ENCODE results near the gene CPED1.

CPED1 gene

DNA sequence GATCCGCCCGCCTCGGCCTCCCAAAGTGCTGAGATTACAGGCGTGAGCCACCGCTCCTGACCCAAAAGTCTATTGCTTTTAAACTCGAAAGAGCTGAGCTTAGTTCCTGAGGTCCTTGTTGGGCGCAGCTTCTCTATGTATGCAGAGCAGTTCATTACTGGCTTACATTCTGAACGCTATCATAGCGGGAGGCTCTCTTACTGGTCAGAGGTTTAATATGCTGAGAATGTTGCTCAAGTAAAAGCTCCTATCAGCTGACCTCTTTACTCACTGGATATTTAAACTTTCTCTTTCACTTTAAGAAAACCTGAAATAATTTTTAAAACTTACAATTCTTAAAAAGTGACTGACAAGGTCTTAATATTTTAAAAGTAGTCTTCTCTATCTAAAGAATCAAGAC is 179.5 kb downstream of the CPED1 start:
- no peaks in the 10 kb centered on the region for H3K9me2 ChIP-seq (replicated peaks; ENCODE audit: insufficient read depth, low read length)
- H3K9me3 ChIP-seq (replicated peaks; ENCODE audit: insufficient read depth, low read length) = no peaks in the 10 kb centered on the region
- H3K9ac ChIP-seq (ENCODE audit: low read length) = no peak overlapping the region
- no peaks in the 10 kb centered on the region for H3F3A ChIP-seq (ENCODE audit: insufficient read depth, low read length)
- no peak overlapping the region for H3K4me3 ChIP-seq (ENCODE audit: low read length)
- no peak for DNase-seq
- H3K36me3 ChIP-seq (replicated peaks; ENCODE audit: insufficient read depth, low read length) = no peaks in the 10 kb centered on the region
- no peaks in the 10 kb centered on the region for H4K20me1 ChIP-seq (ENCODE audit: insufficient read depth, low read length)
- no peak overlapping the region for H3K27ac ChIP-seq (ENCODE audit: low read length)
- H2AFZ ChIP-seq (ENCODE audit: low read length) = no peak overlapping the region
- no peak overlapping the region for H3K4me2 ChIP-seq (ENCODE audit: low read depth, low read length)
- H3K4me1 ChIP-seq (ENCODE audit: low read length) = no peaks in the 10 kb centered on the region
- H3K27me3 ChIP-seq (replicated peaks; ENCODE audit: insufficient read depth, low read length) = no peaks in the 10 kb centered on the region
- TF ChIP-seq EZH2phosphoT487 (IDR thresholded peaks at IDR 0.05; ENCODE audit: low read length) (no peak), EZH2 (optimal IDR thresholded peaks at IDR 0.05; ENCODE audit: low read depth, low read length) (no peak)
- TF ChIP-seq, protein P1, sequence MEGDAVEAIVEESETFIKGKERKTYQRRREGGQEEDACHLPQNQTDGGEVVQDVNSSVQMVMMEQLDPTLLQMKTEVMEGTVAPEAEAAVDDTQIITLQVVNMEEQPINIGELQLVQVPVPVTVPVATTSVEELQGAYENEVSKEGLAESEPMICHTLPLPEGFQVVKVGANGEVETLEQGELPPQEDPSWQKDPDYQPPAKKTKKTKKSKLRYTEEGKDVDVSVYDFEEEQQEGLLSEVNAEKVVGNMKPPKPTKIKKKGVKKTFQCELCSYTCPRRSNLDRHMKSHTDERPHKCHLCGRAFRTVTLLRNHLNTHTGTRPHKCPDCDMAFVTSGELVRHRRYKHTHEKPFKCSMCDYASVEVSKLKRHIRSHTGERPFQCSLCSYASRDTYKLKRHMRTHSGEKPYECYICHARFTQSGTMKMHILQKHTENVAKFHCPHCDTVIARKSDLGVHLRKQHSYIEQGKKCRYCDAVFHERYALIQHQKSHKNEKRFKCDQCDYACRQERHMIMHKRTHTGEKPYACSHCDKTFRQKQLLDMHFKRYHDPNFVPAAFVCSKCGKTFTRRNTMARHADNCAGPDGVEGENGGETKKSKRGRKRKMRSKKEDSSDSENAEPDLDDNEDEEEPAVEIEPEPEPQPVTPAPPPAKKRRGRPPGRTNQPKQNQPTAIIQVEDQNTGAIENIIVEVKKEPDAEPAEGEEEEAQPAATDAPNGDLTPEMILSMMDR (IDR thresholded peaks at IDR 0.05; ENCODE audit: low read length) = no peak
- H3K79me2 ChIP-seq (ENCODE audit: low read length) = no peaks in the 10 kb centered on the region

DNA sequence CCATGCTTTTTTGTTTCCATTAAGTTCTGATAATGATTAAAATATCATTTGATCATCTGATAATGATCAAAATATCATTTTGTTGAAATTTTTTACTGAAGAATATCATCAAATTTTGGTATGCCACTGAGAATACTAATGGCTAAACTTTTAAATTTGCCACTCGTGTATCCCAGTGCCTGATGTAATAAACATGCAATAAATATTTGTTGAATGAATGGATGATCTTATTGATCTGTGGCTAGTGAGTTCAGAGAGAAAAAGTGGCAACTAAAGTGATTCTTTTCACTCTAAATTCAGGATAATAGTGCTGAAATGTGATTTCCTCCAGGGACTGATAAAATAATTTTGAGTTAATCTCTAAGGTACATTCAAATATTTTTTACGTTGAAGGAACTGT is 181.0 kb downstream of the CPED1 start:
- Histone ChIP-seq H4K20me1 (ENCODE audit: insufficient read depth, low read length) (no peaks in the 10 kb centered on the region), H3K79me2 (ENCODE audit: low read length) (no peaks in the 10 kb centered on the region), H2AFZ (ENCODE audit: low read length) (no peak overlapping the region), H3F3A (ENCODE audit: insufficient read depth, low read length) (no peaks in the 10 kb centered on the region), H3K4me2 (ENCODE audit: low read depth, low read length) (no peak overlapping the region), H3K27ac (ENCODE audit: low read length) (no peak overlapping the region), H3K4me3 (ENCODE audit: low read length) (no peak overlapping the region), H3K27me3 (replicated peaks; ENCODE audit: insufficient read depth, low read length) (no peaks in the 10 kb centered on the region), H3K9me2 (replicated peaks; ENCODE audit: insufficient read depth, low read length) (no peaks in the 10 kb centered on the region), H3K9ac (ENCODE audit: low read length) (no peak overlapping the region), H3K36me3 (replicated peaks; ENCODE audit: insufficient read depth, low read length) (no peaks in the 10 kb centered on the region), H3K4me1 (ENCODE audit: low read length) (no peaks in the 10 kb centered on the region), H3K9me3 (replicated peaks; ENCODE audit: insufficient read depth, low read length) (no peaks in the 10 kb centered on the region)
- TF ChIP-seq EZH2 (optimal IDR thresholded peaks at IDR 0.05; ENCODE audit: low read depth, low read length) = no peak
- no peak for TF ChIP-seq EZH2phosphoT487 (IDR thresholded peaks at IDR 0.05; ENCODE audit: low read length)
- TF ChIP-seq, protein P1 (IDR thresholded peaks at IDR 0.05; ENCODE audit: low read length) = no peak
- no peak for DNase-seq

DNA sequence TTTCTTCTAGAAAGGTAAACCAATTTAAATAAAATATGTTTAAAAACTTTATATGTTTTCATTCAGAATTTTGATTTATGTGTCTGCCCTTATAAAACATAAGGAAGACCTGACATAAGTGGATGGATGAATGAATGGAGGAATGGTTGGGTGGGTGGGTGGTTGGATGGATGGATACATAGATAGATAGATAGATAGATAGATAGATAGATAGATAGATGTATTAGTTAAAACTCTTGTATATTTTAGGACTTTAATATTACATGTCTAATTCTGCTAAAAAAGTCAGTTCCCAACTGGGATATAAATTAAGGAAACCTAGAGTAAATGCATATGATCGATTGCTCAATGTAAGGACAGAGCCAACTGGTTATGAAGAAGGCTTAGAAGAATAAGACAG is 184.0 kb downstream of the CPED1 start:
- H3K4me3 ChIP-seq (ENCODE audit: low read length) = no peak overlapping the region
- no peaks in the 10 kb centered on the region for H3K79me2 ChIP-seq (ENCODE audit: low read length)
- no peaks in the 10 kb centered on the region for H3K4me1 ChIP-seq (ENCODE audit: low read length)
- H3K36me3 ChIP-seq (replicated peaks; ENCODE audit: insufficient read depth, low read length) = no peaks in the 10 kb centered on the region
- no peak for DNase-seq
- TF ChIP-seq, protein P1 (IDR thresholded peaks at IDR 0.05; ENCODE audit: low read length) = no peak
- H3K9me3 ChIP-seq (replicated peaks; ENCODE audit: insufficient read depth, low read length) = no peaks in the 10 kb centered on the region
- no peak overlapping the region for H3K27ac ChIP-seq (ENCODE audit: low read length)
- H3K9ac ChIP-seq (ENCODE audit: low read length) = no peak overlapping the region
- no peaks in the 10 kb centered on the region for H3F3A ChIP-seq (ENCODE audit: insufficient read depth, low read length)
- no peak overlapping the region for H3K4me2 ChIP-seq (ENCODE audit: low read depth, low read length)
- no peak overlapping the region for H2AFZ ChIP-seq (ENCODE audit: low read length)
- H4K20me1 ChIP-seq (ENCODE audit: insufficient read depth, low read length) = no peaks in the 10 kb centered on the region
- no peaks in the 10 kb centered on the region for H3K27me3 ChIP-seq (replicated peaks; ENCODE audit: insufficient read depth, low read length)
- no peaks in the 10 kb centered on the region for H3K9me2 ChIP-seq (replicated peaks; ENCODE audit: insufficient read depth, low read length)
